ENCODE measurements around the gene CHN1.

Gene CHN1

GRCh38 chr2:174970092-174970491 is 35.1 kb downstream of the CHN1 start:
- DNase-seq: no peak

- DNase-seq: no peak
These were observed 36.0 kb downstream of the CHN1 start for GRCh38 chr2:174969091-174969734.

- DNase-seq: no peak
These were observed 37.4 kb downstream of the CHN1 start for GRCh38 chr2:174967691-174968260.

DNA sequence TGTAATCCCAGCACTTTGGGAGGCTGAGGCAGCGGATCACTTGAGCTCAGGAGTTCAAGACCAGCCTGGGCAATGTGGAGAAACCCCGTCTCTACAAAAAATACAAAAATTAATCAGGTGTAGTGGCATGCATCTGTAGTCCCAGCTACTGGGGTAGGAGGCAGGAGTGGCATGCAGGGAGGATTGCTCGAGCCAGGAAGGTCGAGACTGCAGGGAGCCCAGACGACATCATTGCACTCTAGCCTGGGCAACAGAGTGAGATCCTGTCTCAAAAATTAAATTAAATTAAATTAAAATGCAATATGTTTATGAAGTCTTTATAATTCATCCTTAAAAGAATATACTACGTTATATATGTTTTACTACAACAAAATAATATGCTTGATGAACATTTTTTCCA is 38.1 kb downstream of the CHN1 start:
- no peak for DNase-seq

DNA sequence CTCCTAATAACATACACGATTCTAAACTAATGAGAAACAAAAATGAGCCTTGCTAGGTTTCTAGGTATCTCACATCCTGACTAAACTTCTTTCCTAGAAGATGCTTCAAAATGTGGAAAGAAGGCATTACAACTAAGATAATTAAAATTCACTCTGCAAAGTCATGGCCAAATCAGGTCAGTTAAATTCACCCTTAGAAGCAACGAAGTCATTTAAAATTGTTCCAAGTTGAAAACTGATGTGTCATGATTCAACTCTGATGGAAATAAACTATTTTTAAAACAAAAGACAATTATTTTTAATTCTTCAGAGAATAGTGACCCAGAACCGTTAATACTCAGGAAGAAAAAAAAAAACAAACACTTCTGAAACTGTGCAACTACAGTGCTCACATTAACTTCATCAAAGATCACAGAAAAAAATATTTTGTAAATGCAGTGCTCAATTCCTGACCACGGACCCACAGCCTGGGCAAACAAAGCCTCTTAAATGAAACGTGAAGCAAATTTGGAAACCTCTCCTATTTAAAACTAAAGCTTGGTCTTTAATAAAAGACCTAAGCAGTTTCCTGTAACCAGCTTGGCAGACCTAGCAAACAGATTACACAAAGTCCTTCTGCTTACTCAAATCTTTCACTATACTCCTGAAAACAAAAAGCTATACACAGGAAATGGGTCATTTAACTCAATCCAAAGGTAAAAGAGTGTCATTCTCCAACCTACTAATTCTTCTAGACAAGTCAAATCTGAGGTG is 39.0 kb downstream of the CHN1 start:
- DNase-seq: no peak

DNA sequence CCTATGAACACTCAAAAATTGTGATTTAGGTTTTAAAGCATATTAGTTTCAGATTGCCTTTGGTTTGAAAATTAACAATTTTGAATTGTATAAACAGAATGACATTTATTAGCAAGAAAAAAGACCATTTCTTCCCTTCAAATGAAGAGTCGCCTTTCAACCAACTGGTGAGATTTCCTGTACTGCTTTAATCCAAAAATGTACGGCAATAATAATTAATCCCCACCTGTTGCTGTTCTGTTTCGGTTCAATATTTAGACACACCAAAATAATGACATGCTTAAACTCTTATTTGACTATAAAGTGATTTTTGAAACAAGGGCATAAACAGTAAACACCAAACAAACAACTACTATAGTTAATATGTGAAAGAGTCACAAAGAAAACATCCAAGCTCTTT is 39.6 kb downstream of the CHN1 start:
- DNase-seq: no peak

DNA sequence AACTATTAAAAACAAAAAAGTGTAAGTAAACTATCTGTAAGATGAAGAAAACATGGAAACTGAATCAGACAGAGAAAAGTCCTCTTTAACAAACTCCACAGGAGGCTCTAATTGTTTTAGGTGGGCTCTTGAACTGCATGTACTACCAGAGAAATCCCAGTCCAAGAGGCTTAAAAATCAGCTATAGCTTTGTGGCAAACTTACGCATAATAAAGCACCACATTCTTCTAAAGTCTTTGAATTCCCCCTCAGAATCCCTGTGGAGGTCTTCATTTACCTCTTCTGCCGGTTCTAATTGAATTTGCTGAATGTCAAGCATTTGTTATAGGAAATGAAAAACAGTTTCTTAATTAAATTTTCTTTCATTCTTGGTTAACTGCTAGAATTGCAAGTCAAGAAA is 40.8 kb downstream of the CHN1 start:
- DNase-seq: no peak

DNA sequence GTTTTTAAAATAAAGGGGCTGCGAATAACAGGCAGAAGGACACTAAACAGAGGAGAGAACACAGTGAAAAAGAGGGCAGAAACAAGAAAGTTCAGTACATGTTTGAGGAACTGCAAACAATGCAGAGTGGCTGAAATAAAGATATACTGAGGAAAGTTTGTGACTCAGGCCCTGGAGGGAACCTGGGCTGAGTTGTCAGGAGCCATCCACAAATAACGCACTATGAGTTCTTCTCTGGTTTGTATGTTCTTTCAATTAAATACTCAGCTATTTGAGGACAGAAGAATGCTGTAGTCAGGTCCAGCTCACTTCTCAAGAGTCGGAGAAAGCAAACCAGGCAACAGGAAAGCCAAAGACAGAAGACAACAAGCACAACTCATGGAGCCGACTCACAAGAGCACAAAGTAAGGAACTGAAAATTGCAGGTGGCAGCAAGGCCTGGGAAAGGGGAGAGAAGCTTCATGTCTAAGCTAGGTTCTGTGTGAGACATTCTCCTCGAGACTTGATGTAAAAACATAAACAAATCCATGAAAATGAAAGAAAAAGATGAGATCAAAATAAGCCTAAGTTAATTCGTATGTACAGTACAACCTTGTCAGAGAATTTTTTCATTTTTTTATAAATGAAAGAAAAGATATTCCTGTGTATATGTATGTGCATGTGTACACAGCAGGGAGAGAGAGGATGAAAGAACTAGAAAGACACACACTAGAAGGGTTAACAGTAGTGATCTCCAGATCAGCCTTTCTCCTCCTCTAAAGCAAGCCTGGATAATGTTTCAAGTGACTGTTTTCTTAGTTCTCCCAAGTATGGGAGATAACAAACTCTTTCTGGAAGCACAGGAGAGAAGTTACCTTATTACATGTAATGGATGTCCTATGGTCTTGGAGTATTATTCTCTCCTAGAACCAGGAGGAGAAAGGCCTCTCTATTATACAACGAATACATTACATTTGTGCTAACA is 41.5 kb downstream of the CHN1 start:
- no peak for DNase-seq

DNA sequence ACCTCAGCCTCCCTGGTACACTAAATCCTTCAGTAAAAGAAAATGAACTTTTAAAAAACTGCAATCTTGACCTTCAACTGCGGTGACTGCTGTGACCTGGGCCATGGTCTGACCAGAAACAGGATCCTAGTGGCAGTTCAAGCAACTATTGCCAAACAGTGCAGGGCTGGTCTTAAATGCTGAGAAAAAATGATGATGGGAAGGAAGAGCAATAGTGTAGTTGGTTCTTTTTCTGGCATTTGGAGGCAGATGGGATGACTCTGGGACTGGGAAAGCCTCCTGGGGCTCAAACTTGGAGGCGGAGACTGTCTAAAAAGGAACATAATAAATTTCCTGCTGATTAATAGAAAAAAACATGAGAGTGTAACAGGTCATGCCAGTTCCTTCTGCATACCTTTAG is 45.4 kb downstream of the CHN1 start:
- DNase-seq: no peak

- no peak for DNase-seq
These were observed 48.1 kb downstream of the CHN1 start for GRCh38 chr2:174957050-174957449.

GRCh38 chr2:174952607-174953006 is 52.6 kb downstream of the CHN1 start:
- DNase-seq: no peak

DNA sequence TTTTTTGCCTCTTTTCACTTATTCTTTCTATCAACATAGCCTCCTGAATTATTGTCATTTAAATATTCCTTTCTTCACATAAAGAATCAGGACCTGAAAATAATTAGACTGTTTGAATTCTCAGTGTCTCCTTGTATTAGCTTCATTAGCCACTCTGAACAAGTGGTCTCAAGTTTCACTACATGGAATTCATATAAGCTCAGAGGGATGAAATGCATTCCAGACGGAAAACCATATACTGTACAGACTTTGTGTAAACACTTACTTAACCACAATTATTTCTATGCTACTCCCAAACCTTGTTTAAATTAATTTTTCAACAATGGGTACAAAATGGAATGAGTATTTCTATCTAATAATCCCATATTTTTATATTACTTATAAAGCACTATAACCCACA is 53.4 kb downstream of the CHN1 start:
- no peak for DNase-seq

GRCh38 chr2:174949988-174950687 is 55.0 kb downstream of the CHN1 start:
- no peak for DNase-seq

- DNase-seq: no peak
These were observed 59.5 kb downstream of the CHN1 start for GRCh38 chr2:174945601-174946260.

- no peak for DNase-seq
These were observed 66.1 kb downstream of the CHN1 start for GRCh38 chr2:174939046-174939445.

DNA sequence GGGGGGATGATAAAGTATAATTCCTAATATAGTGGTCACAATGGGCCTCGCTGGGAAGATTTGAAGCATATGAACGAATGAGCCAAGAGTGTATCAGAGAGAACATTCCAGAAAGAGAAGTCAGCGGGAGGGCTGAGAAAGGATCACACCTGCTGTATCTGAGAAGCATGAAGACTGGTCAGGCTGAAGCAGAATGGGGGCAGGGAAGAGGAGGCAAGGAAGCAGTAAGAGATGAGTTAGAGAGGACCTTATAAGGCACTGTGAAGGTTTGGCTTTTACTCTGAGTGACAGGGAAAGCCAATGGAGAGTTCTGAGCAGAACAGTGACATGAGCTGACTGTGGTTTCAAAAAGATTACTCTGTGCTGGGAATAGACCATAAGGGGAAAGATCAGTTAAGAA is 73.5 kb downstream of the CHN1 start:
- no peak for DNase-seq

GRCh38 chr2:174929786-174930185 is 75.4 kb downstream of the CHN1 start:
- DNase-seq: no peak

GRCh38 chr2:174925046-174925784 is 80.0 kb downstream of the CHN1 start:
- no peak for DNase-seq

- DNase-seq: no peak
These were observed 81.0 kb downstream of the CHN1 start for GRCh38 chr2:174924061-174924693.

GRCh38 chr2:174919947-174920595 is 85.1 kb downstream of the CHN1 start:
- DNase-seq: no peak
